GM21737 (cell line): ENCODE measurements around the gene FGF10.

Experiments
- ATAC-seq: cut with Tn5 transposase; IDR thresholded peaks from one replicate; pipeline ENCODE4 v1.9.1; 2021; ENCODE audit warnings: mild to moderate bottlenecking, moderate library complexity; ENCODE audit not compliant: unreplicated experiment

FGF10 gene

DNA sequence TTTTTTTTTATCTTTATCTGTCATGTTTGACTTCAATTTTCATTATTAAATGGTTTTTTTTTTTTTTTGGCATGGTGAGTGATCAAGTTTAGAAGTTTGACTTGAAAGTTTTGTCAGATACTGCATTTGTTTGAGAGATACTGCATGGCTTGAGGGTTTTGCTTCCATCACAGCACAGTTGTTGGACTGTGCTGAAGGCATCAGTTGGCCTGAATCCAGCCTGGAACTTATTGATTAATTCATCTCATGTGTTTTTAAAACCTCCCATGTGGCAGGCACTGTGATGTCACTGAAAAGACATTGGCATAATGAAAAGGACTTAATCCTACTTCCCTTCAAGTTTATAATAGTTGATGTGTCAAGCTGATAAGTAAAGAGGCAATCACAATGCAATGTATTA lies 128.4 kb downstream of the FGF10 start:
- no peak for ATAC-seq

DNA sequence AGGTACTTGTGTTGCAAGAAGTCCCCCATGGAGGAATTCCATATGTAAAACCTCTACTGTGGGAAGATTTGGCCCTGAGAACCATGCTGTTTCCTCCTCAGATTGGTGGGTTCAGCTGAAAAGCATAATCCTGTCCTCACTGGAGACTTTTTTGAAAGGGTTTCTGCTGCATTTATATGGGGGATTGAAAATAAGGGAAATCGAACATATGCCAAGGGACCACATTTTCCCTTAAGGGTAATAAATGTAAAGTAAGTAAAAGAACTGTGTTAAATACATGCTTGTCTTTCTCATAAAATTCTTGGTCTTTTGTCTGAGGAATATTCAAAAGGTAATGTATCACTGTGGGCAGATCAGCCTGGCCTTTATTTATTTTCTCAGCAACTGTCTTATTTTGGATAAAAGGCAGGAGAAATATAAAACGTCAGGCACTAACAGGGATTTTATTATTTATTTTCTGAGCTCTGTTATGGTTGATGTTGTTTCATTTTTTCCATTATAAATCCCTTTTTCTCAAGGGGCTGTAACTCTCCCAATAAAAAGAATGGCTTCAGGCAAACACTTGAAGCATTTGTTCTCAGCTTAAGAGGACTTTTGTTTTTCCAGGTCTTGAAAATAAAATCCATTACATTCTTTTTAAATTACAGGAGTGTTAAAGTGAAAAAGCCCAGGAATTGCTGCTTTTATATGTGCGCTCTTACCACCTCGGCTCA lies 131.4 kb downstream of the FGF10 start:
- ATAC-seq = no peak

DNA sequence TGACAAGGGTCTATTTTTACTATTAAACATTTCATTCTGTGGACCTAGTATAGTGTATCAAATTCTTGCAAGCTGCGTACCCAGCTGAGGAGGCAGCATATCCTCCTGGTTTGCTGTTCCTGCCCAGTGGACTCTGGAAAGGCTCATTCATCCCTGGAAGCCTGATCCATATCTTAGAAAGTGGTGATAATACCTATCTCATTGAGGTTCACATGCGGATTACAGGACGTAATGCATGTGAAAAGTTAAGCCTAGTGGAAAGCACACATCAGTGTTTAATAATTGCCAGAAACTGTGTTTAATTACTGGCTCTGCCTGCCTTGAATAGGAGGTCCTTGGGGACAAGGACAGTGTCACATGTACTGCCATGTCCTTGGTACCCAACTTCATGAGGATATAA lies 132.0 kb downstream of the FGF10 start:
- ATAC-seq = no peak
